Measurements from ENCODE around the gene MRS2.
"Not testable (repeated sequence)": the region's sequence is repeated elsewhere in the genome, so short reads cannot be mapped to it uniquely, and the experiment has no call there.

MRS2 gene

GRCh38 chr6:24391208-24391607 is 11.5 kb upstream of the MRS2 start:
- no peak for DNase-seq

GRCh38 chr6:24391756-24392405 is 10.9 kb upstream of the MRS2 start:
- peak; percentile 22 for DNase-seq

GRCh38 chr6:24394061-24394779 is 8.5 kb upstream of the MRS2 start:
- no peak for DNase-seq

GRCh38 chr6:24394780-24395437 is 7.8 kb upstream of the MRS2 start:
- DNase-seq, result peak; percentile 42

- no peak for DNase-seq
These were observed 5.9 kb upstream of the MRS2 start for GRCh38 chr6:24396824-24397223.

GRCh38 chr6:24397631-24398030 is 5.1 kb upstream of the MRS2 start:
- DNase-seq, result no peak

GRCh38 chr6:24400045-24401039 is 2.4 kb upstream of the MRS2 start:
- peak; percentile 36 for DNase-seq

- DNase-seq, result no peak
These were observed 1.3 kb upstream of the MRS2 start for GRCh38 chr6:24401458-24401857.

- DNase-seq, result no peak
These were observed 727 bp downstream of the MRS2 start for GRCh38 chr6:24403501-24403824.

- DNase-seq, result no peak
These were observed 2.5 kb downstream of the MRS2 start for GRCh38 chr6:24405262-24405661.

GRCh38 chr6:24408719-24409410 is 6.1 kb downstream of the MRS2 start:
- DNase-seq, result no peak

GRCh38 chr6:24410622-24411021 is 7.9 kb downstream of the MRS2 start:
- DNase-seq, result no peak

- DNase-seq, result no peak
These were observed 9.6 kb downstream of the MRS2 start for GRCh38 chr6:24412294-24412693.

- not testable (repeated sequence) for DNase-seq
These were observed 11.8 kb downstream of the MRS2 start for GRCh38 chr6:24414531-24414930.

- no peak for DNase-seq
These were observed 13.0 kb downstream of the MRS2 start for GRCh38 chr6:24415753-24416152.

GRCh38 chr6:24419526-24419925 is 16.8 kb downstream of the MRS2 start:
- no peak for DNase-seq

GRCh38 chr6:24425091-24425490 is 22.4 kb downstream of the MRS2 start:
- no peak for DNase-seq

GRCh38 chr6:24426729-24427446 is 24.2 kb downstream of the MRS2 start:
- DNase-seq, result no peak

GRCh38 chr6:24428615-24429014 is 25.9 kb downstream of the MRS2 start:
- no peak for DNase-seq

GRCh38 chr6:24429146-24429545 is 26.4 kb downstream of the MRS2 start:
- no peak for DNase-seq

- DNase-seq, result no peak
These were observed 27.4 kb downstream of the MRS2 start for GRCh38 chr6:24430086-24430485.

- DNase-seq, result peak; percentile 77
These were observed 28.3 kb downstream of the MRS2 start for GRCh38 chr6:24431045-24431451.

Measured in hematopoietic multipotent progenitor cell treated with erythropoietin and hydrocortisone succinate and interleukin-3 and kit ligand, for 6 days (in vitro differentiated cells).